Heart left ventricle (tissue), 16 donors: ENCODE measurements around the gene PAPOLA. TPM values are rescaled to one million over a fixed set of nuclear protein-coding genes. Genes with fewer than 3 reads are reported as not detected.

Source experiments
- ATAC-seq, 4 donors: fragments of 200-7000 bp; cut with Tn5 transposase; one replicate each; pipeline ENCODE4 v1.9.1; 2020 to 2022; ENCODE audit warnings: moderate library complexity in 4 of 4, mild to moderate bottlenecking in 3 of 4, moderate number of reproducible peaks in 1 of 4
- DNase-seq, 5 donors: peaks; one replicate each; pipeline ENCODE4 v3.0.0-alpha.2; 2020
- H3K27ac ChIP-seq, 12 donors: fragments of 200-600 bp; sonication (generic) in 4 of 12; one replicate each; pipeline versions ENCODE4 v1.5.0 to v1.8.0; 2016 to 2022; ENCODE audit warnings: mild to moderate bottlenecking in 2 of 12
- H3K27me3 ChIP-seq, 9 donors: fragments of 200-600 bp; sonication (generic) in 2 of 9; one replicate each; pipeline versions ENCODE4 v1.5.1 to v1.8.0; 2016 to 2022; ENCODE audit warnings: mild to moderate bottlenecking in 3 of 9
- H3K36me3 ChIP-seq, 9 donors: fragments of 200-600 bp; sonication (generic) in 2 of 9; one replicate each; pipeline versions ENCODE4 v1.5.0 to v1.8.0; 2018 to 2022; ENCODE audit warnings: mild to moderate bottlenecking in 2 of 9
- H3K4me1 ChIP-seq, 12 donors: fragments of 200-600 bp; sonication (generic) in 4 of 12; one replicate each; pipeline versions ENCODE4 v1.5.0 to v1.8.0; 2016 to 2022; ENCODE audit warnings: mild to moderate bottlenecking in 3 of 12
- H3K4me3 ChIP-seq, 12 donors: fragments of 200-600 bp; sonication (generic) in 4 of 12; one replicate each; pipeline versions ENCODE4 v1.5.0 to v1.8.0; 2017 to 2022; ENCODE audit warnings: mild to moderate bottlenecking in 9 of 12, moderate library complexity in 4 of 12
- H3K9me3 ChIP-seq, 12 donors: fragments of 200-600 bp; sonication (generic) in 4 of 12; one replicate each; pipeline versions ENCODE4 v1.5.0 to v1.8.0; 2016 to 2022; ENCODE audit warnings: mild to moderate bottlenecking in 1 of 12
- CTCF ChIP-seq, 12 donors: fragments of 200-600 bp; sonication (generic) in 4 of 12; IDR thresholded peaks; one replicate each; pipeline versions ENCODE4 v1.5.0 to v1.8.0; 2018 to 2022; ENCODE audit warnings: antibody characterized with exemption in 12 of 12, mild to moderate bottlenecking in 5 of 12
- POLR2A ChIP-seq, 2 donors: fragments of 450-650 bp; IDR thresholded peaks; one replicate each; pipeline ENCODE4 v1.6.1; 2017; ENCODE audit warnings: antibody characterized with exemption in 2 of 2, mild to moderate bottlenecking in 2 of 2, moderate library complexity in 2 of 2
- WGBS, 4 donors: extraction: QIAGEN DNeasy Blood & Tissue Kit in 2 of 4; methylation state at CpG; one replicate each; pipeline versions ENCODE4 v1.1.5 to v1.1.7; 2013 to 2018; 5-methylcytosine and 5-hydroxymethylcytosine counted together
- intact Hi-C, 10 donors: fragments of 100-400 bp; cut with DNase I; formaldehyde crosslinking; loops; one replicate each; pipeline versions ENCODE4 v1.11.1 to v1.14.2; 2022
- polyA plus RNA-seq, 2 donors: library from polyadenylated mRNA; stranded (reverse); fragments of 200-250 nt; gene quantifications; one replicate each; pipeline ENCODE4 v1.2.3, GENCODE V29; 2013
- total RNA-seq, 9 donors: library from RNA; depleted of rRNA in 2 of 9; stranded (reverse); fragments of >200 nt in 2 of 9; fragmentation: NEBNext Ultra II Directional in 3 of 9; extraction: Animal tissue kit (Norgen Biotek cat#: 25700) in 3 of 9; gene quantifications; one replicate each; pipeline versions ENCODE4 v1.1.0 to v1.2.4, GENCODE V29; 2016 to 2023
- donor health status: ischemic (EF 13 %, LVEDD 7.1; RV severe dilation, severe dysfunction).
- donor health status: healthy with polysubstance abuse.
- donor health status: DM: no; HTN: yes; CAD: no.
- donor health status: DM: no; HTN: no; CAD: no.
- donor health status: ischemic (EF 25% LVEDD 6.9; RV normal size, moderate dysfunction).
- donor health status: ischemic (EF 25% LVEDD 5.7; RV mildly dilated, moderate dysfunction).
- donor health status: healthy.
- donor health status: DM: yes; HTN: yes; CAD: no.
- donor health status: ischemic (EF 35%, LVEDD 5.7; RV mildly dilated, moderate dysfunction).
- donor health status: nonischemic (EF 11% LVEDD 7.7; RV severe dilation, severe dysfunction).
- donor health status: DM: yes; HTN: yes; CAD: no.
- donor health status: PGD.
- donor health status: ischemic (EF 29% LVEDD 5.4; RV normal size, mild dysfunction).
- donor health status: nonischemic (EF 23%, LVEDD 6.1; RV moderate dilation, normal function).

Gene PAPOLA
- total and polyA plus RNA-seq, 11 donors, result 72.0 to 147 (median 115) TPM

DNA sequence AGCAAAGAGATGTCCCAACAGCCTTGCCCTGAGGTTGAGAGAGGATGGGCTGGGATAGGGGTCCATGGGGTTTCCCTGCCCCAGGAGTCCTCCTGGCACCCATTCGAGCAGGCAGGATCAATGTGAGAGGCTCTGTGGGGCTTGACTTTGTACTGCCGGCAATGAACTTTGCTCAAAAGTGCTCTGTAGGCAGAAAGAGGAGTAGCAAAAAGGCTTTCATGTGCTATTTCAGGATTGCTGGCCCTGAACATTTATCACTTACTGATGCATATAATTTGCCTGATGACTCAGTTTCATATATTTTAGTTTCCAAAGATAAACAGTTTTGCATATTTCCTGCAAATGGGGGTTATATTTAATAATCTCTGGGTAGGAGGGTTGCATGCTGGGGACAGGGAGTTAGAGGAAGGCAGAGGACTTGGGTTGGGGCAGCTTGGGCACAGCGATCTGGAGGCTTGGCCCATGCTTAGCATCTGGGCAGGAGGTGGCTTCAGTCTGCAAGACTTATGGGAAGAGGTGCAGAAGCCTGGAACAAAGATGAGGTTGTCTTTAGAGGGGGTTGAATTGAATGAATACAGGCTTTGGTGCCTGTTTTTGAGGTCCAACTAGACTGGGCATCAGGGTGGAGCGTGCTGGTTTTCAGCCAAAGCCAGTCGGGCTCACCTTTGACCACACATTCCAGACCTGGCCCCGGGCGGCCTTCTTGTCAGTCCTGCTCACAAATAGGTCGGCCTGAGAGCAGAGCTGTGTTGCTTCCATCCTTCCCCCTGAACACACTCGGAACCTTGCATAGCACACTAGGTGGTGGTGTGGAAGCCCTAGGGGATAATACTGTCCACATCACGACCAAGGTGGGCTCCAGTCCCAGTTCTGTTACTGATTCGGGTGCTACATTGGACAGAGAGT is 101.4 kb downstream of the PAPOLA start:
- H3K27ac ChIP-seq, result no peak overlapping the region
- peaks cover 0 to 18% (median 3%) of the 10 kb centered on the region in 9 donors for H3K27me3 ChIP-seq
- H3K36me3 ChIP-seq, result no peaks in the 10 kb centered on the region
- no peaks in the 10 kb centered on the region for H3K4me1 ChIP-seq
- no peaks in the 10 kb centered on the region for H3K9me3 ChIP-seq
- intact Hi-C loops, result no loop called here
- H3K4me3 ChIP-seq, result no peak overlapping the region
- ATAC-seq, result no peak
- no peak for TF ChIP-seq CTCF (IDR thresholded peaks at IDR 0.05)
- TF ChIP-seq POLR2A (IDR thresholded peaks at IDR 0.05), result no peak
- 56 to 70% (median 69%) methylated on average over 11 of the region's 11 CpGs for WGBS, 4 donors
- no peak for DNase-seq

DNA sequence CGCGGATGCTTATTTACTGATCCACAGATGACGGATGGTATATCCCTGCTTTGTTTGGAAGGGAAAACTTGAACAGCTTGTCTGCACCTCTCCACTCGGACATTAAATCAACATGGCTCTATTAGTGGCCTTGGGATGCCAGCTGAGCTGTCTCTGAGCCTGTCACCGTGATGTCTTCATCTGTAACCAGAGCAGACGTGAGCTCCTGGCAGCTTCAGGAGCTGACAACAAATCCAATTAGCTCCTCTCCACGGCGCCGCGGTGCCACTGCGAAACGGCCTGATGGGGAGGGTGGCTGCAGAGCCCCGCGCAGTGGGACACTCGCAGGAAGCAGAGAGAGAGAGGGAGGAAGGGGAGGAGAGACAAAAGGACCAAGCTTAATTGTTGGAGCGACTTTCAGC is 112.3 kb downstream of the PAPOLA start:
- H3K4me3 ChIP-seq, result no peak overlapping the region
- H3K9me3 ChIP-seq, result no peaks in the 10 kb centered on the region
- H3K36me3 ChIP-seq, result no peaks in the 10 kb centered on the region
- DNase-seq (no peak), ATAC-seq (no peak)
- intact Hi-C loops, result no loop called here
- H3K4me1 ChIP-seq, result no peaks in the 10 kb centered on the region
- H3K27ac ChIP-seq, result no peak overlapping the region
- TF ChIP-seq POLR2A (IDR thresholded peaks at IDR 0.05) (no peak), CTCF (IDR thresholded peaks at IDR 0.05) (no peak)
- WGBS, 4 donors, result 28 to 46% (median 32%) methylated on average over 16 of the region's 16 CpGs
- H3K27me3 ChIP-seq, result peaks cover 0 to 47% (median 7%) of the 10 kb centered on the region in 9 donors

DNA sequence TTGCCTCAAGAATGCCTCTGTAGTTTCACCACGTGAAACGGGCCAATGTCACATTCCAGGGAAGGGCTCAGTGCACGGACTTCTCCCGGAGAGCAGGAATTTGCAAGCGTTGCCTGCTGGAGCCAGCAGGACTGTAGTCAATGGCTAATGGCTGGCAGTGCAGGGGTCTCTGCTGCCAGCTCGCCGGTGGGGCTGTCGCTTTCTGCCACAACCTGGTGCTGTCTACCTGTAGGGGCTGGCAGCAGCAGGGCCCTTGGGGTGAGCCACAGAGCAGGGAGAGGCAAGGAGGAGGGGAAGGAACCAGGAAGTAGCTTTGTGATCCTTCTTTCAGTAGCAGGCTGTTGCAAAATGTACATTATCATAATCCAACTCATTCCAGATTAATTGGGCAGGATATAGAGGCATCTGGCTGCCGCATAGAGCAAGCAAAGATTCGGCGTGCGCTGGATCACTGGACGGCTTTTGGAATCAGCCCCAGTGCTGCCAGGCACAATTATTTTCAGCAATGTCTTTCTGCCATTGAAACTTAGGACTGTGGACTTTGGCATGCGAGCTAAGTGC is 114.1 kb downstream of the PAPOLA start:
- no peak for TF ChIP-seq CTCF (IDR thresholded peaks at IDR 0.05)
- TF ChIP-seq POLR2A (IDR thresholded peaks at IDR 0.05), result no peak
- DNase-seq (no peak), ATAC-seq (no peak)
- Histone ChIP-seq H3K36me3 (no peaks in the 10 kb centered on the region), H3K4me3 (no peak overlapping the region), H3K27ac (no peak overlapping the region), H3K9me3 (no peaks in the 10 kb centered on the region), H3K27me3 (peaks cover 0 to 47% (median 7%) of the 10 kb centered on the region in 9 donors), H3K4me1 (no peaks in the 10 kb centered on the region)
- WGBS, 4 donors, result 46 to 80% (median 59%) methylated on average over 14 of the region's 14 CpGs
- intact Hi-C loops, result no loop called here

Other genes with a start within 250 kb of the PAPOLA start
- 1 to 10 TPM in 2 of 9 donors, not detected in 7; 1.4 to 1.7 TPM for gene BDKRB1, start 246.2 kb upstream of the PAPOLA start, total RNA-seq
- gene BDKRB1, start 246.2 kb upstream of the PAPOLA start, polyA plus RNA-seq, result under 1 TPM; 0.08 to 0.23 TPM
- gene ATG2B, start 139.0 kb upstream of the PAPOLA start, total RNA-seq, result 10 to 100 TPM in 8 of 9 donors, 1 to 10 TPM in 1; 9.1 to 19.5 (median 15.7) TPM
- gene ATG2B, start 139.0 kb upstream of the PAPOLA start, polyA plus RNA-seq, result 1 to 10 TPM; 2.7 to 5.1 TPM
- 10 to 100 TPM in 7 of 9 donors, 1 to 10 TPM in 2; 7.6 to 19.9 (median 13.1) TPM for gene GSKIP, start 138.9 kb upstream of the PAPOLA start, total RNA-seq
- gene GSKIP, start 138.9 kb upstream of the PAPOLA start, polyA plus RNA-seq, result 10 to 100 TPM in 1 of 2 donors, 1 to 10 TPM in 1; 4.6 to 18.8 TPM
- 1 to 10 TPM in 1 of 9 donors, under 1 TPM in 7, not detected in 1; 0.19 to 1.9 (median 0.48) TPM for gene AK7, start 110.3 kb upstream of the PAPOLA start, total RNA-seq
- under 1 TPM; 0.11 to 0.79 TPM for gene AK7, start 110.3 kb upstream of the PAPOLA start, polyA plus RNA-seq